ENCODE measurements around the gene PPM1D.

- TF ChIP-seq GATA2 (IDR thresholded peaks at IDR 0.05; ENCODE audit: low read depth, low read length) (no peak), GATA3 (IDR thresholded peaks at IDR 0.05; ENCODE audit: low read depth, low read length) (no peak)
These were observed 65.6 kb downstream of the PPM1D start for GRCh38 chr17:60665602-60666001.
